ENCODE measurements around the gene FBLN2.

FBLN2 gene

GRCh38 chr3:13535905-13536304, 13.0 kb upstream of the FBLN2 start:
- no peak for DNase-seq (ENCODE audit: low spot score)
- no peak for TF ChIP-seq CTCF (IDR thresholded peaks at IDR 0.05; ENCODE audit: extremely low read depth, missing control alignments)

GRCh38 chr3:13536432-13536831, 12.5 kb upstream of the FBLN2 start:
- no peak for TF ChIP-seq CTCF (IDR thresholded peaks at IDR 0.05; ENCODE audit: extremely low read depth, missing control alignments)
- no peak for DNase-seq (ENCODE audit: low spot score)

- DNase-seq (ENCODE audit: low spot score) = no peak
- no peak for TF ChIP-seq CTCF (IDR thresholded peaks at IDR 0.05; ENCODE audit: extremely low read depth, missing control alignments)
These were observed 12.1 kb upstream of the FBLN2 start for GRCh38 chr3:13536832-13537231.

- TF ChIP-seq CTCF (IDR thresholded peaks at IDR 0.05; ENCODE audit: extremely low read depth, missing control alignments) = no peak
These were observed 11.5 kb upstream of the FBLN2 start for GRCh38 chr3:13537244-13537908.

GRCh38 chr3:13537909-13538296, 11.0 kb upstream of the FBLN2 start:
- no peak for DNase-seq (ENCODE audit: low spot score)
- TF ChIP-seq CTCF (IDR thresholded peaks at IDR 0.05; ENCODE audit: extremely low read depth, missing control alignments) = no peak

More at GRCh38 chr3:13537244-13537908, 11.5 kb upstream of the FBLN2 start:
- DNase-seq (ENCODE audit: low spot score) = no peak

- no peak for TF ChIP-seq CTCF (IDR thresholded peaks at IDR 0.05; ENCODE audit: extremely low read depth, missing control alignments)
- DNase-seq (ENCODE audit: low spot score) = no peak
These were observed 10.2 kb upstream of the FBLN2 start for GRCh38 chr3:13538520-13539291.

GRCh38 chr3:13539292-13539638, 9.7 kb upstream of the FBLN2 start:
- DNase-seq (ENCODE audit: low spot score) = no peak
- no peak for TF ChIP-seq CTCF (IDR thresholded peaks at IDR 0.05; ENCODE audit: extremely low read depth, missing control alignments)

All from GM20000 (cell line).